Stimulated activated CD8-positive, alpha-beta memory T cell treated with anti-CD3 and anti-CD28 coated beads, Interleukin-15, amount 100 ng/mL, for 4 hours (primary cell): ENCODE data around the gene PIK3IP1.

ENCODE experiments used
- DNase-seq, 2 donors: peaks; one replicate each; pipeline ENCODE4 v3.0.0-alpha.2; 2020; ENCODE audit warnings: low read depth in 2 of 2

The PIK3IP1 gene

GRCh38 chr22:31279327-31279669 lies 13.0 kb downstream of the PIK3IP1 start:
- DNase-seq: no peak

GRCh38 chr22:31278626-31279326 lies 13.5 kb downstream of the PIK3IP1 start:
- no peak for DNase-seq

GRCh38 chr22:31278151-31278621 lies 14.1 kb downstream of the PIK3IP1 start:
- DNase-seq: no peak

- no peak for DNase-seq
These were observed 14.5 kb downstream of the PIK3IP1 start for GRCh38 chr22:31277741-31278140.

GRCh38 chr22:31276426-31277167 lies 15.7 kb downstream of the PIK3IP1 start:
- no peak for DNase-seq

- no peak for DNase-seq
These were observed 16.7 kb downstream of the PIK3IP1 start for GRCh38 chr22:31275576-31275975.

- DNase-seq: no peak
These were observed 17.3 kb downstream of the PIK3IP1 start for GRCh38 chr22:31275018-31275417.

GRCh38 chr22:31274017-31274416 lies 18.3 kb downstream of the PIK3IP1 start:
- DNase-seq: no peak

GRCh38 chr22:31272522-31273446 lies 19.5 kb downstream of the PIK3IP1 start:
- DNase-seq: no peak

- no peak for DNase-seq
These were observed 20.8 kb downstream of the PIK3IP1 start for GRCh38 chr22:31271485-31271884.

GRCh38 chr22:31271026-31271425 lies 21.3 kb downstream of the PIK3IP1 start:
- DNase-seq: no peak

GRCh38 chr22:31269892-31270579 lies 22.3 kb downstream of the PIK3IP1 start:
- DNase-seq: no peak

GRCh38 chr22:31268281-31268680 lies 24.0 kb downstream of the PIK3IP1 start:
- no peak for DNase-seq

- DNase-seq: no peak
These were observed 28.2 kb downstream of the PIK3IP1 start for GRCh38 chr22:31263896-31264640.

GRCh38 chr22:31262312-31263133 lies 29.8 kb downstream of the PIK3IP1 start:
- no peak for DNase-seq

- no peak for DNase-seq
These were observed 31.8 kb downstream of the PIK3IP1 start for GRCh38 chr22:31260474-31260856.

- DNase-seq: no peak
These were observed 32.4 kb downstream of the PIK3IP1 start for GRCh38 chr22:31259798-31260473.

- DNase-seq: no peak
These were observed 38.3 kb downstream of the PIK3IP1 start for GRCh38 chr22:31253949-31254348.
